GM10266 (cell line): Measurements from ENCODE around the gene INPP4A.
A peak's percentile ranks its signal among the peaks of the same experiment; 100 is the strongest.

Source experiments
- DNase-seq: peaks from one replicate; pipeline ENCODE4 v3.0.0; 2012; ENCODE audit errors: extremely low spot score
- TF ChIP-seq, protein P1 (sequence below): IDR thresholded peaks from 2 replicates; pipeline ENCODE4 v1.5.1; 2012; ENCODE audit warnings: mild to moderate bottlenecking, low read depth; ENCODE audit not compliant: control insufficient read depth, insufficient read depth; ENCODE audit errors: missing control alignments

INPP4A gene

GRCh38 chr2:98555696-98556095 lies 111.0 kb downstream of the INPP4A start:
- TF ChIP-seq, protein P1, sequence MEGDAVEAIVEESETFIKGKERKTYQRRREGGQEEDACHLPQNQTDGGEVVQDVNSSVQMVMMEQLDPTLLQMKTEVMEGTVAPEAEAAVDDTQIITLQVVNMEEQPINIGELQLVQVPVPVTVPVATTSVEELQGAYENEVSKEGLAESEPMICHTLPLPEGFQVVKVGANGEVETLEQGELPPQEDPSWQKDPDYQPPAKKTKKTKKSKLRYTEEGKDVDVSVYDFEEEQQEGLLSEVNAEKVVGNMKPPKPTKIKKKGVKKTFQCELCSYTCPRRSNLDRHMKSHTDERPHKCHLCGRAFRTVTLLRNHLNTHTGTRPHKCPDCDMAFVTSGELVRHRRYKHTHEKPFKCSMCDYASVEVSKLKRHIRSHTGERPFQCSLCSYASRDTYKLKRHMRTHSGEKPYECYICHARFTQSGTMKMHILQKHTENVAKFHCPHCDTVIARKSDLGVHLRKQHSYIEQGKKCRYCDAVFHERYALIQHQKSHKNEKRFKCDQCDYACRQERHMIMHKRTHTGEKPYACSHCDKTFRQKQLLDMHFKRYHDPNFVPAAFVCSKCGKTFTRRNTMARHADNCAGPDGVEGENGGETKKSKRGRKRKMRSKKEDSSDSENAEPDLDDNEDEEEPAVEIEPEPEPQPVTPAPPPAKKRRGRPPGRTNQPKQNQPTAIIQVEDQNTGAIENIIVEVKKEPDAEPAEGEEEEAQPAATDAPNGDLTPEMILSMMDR, result no peak
- DNase-seq, result no peak

DNA sequence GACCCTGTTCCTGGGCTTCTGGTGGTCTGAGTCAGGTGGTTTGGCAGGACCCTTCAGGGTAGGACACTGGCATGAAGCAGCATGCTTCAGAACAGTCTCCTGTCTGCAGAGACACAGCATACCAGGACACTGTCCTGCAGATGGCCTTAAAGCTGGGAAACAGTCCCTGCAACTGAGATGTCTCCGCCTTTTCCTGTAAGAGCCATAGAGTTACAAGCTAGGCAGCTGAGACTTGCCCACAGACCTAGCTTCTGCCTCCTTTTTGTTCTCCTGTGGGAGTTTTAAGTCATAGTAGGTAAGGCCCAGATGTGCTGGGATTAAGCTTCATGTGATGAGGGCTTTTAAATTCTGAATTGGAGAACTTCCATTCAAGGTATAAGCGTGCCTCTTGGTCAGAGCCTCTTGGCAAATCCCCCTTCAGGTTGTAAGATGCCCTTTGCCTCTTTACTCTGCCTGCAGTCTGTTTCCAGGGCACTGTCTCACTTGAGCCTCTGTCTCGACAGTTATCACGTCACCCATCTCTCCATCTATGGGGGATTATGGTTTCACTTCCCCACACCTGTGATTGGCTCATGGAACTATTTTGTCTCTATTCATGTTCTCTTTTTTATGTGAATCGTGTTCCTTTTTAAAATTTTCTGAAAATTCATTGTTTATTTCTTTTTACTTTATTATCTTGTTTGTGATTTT lies 111.8 kb downstream of the INPP4A start:
- DNase-seq, result peak; percentile 64

DNA sequence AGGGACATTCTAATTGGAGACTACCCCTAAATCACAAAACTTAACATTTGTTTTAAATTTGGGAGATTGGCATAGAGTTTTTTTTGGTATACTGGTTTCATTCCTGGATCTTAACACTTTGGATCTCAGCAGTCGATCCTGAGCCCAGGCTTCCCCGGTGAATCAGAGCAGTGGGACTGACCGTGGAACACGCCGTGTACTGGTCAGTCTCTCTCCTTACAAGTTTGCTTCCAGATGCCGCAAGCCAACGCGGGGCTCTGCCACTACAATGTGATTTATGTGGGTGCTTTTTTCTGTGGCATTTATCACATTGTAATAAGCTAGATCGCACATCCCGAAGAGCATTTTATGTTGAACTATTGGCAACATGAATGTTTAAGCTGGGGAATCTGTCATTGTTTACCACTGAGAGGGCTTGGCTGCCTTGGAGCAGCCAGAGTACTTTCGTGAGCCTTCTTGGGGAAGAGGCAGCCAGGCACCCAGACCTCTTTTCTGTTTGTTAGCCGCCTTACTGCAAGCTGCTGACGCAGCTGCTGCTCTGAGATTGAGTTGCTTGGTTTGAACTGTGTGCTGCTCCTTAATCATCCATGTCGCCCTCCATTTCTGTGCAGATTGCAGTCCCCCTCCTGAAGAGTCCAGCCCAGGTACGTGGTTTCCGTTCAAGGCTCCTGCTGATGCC lies 114.3 kb downstream of the INPP4A start:
- TF ChIP-seq, protein P1, result no peak
- no peak for DNase-seq

More for the DNA sequence above, 111.8 kb downstream of the INPP4A start:
- TF ChIP-seq, protein P1, result no peak

DNA sequence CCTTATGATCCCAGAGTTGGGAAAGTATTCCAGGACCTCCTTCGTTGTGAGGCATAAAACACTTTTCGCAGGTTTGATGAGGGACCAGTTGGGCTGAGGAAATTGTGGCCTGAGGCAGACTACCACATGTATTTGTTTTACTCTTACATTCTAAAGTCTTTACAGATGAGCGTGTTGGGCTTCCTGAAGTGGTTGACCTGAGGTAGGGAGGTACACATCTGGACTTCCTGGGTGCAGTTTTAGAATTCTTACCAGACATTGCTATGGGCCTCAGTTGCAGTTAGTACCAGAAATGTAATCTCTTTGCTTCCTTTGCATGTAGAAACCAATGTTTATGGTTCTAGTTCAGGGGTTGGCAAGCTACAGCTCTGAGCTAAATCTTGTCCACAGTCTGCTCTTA lies 114.9 kb downstream of the INPP4A start:
- TF ChIP-seq, protein P1, result no peak
- no peak for DNase-seq

- DNase-seq, result no peak
- TF ChIP-seq, protein P1, result no peak
These were observed 115.7 kb downstream of the INPP4A start for GRCh38 chr2:98560256-98560771.

DNA sequence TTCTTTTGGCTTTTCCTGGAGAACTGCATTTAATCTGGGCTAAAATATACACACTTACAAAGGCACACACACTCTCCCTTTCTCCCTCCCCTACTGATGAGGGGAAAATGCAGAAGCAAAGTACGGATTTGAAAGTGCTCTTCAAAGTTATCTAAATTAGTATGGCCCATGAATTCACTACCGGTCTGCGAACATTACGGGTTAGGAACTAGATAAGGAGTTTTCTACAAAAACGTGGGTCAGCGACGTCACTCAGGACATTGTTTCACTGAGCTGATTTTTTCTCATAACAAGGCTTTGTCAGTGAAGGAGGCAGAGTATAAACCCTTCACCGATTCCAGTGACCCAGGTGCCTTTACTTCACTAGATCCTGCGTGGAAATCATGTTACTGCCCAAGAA lies 116.4 kb downstream of the INPP4A start:
- TF ChIP-seq, protein P1, result no peak
- no peak for DNase-seq
